ENCODE measurements around the gene SERPINA1. TPM values are rescaled to one million over a fixed set of nuclear protein-coding genes. Genes with fewer than 3 reads are reported as not detected.
A peak's percentile ranks its signal among the peaks of the same experiment; 100 is the strongest.

Gene SERPINA1
- total and polyA plus RNA-seq, 2 of the 13 experiments (the other 11 are each of a cell fraction or from before 2014, with no cell fraction given), result 3,266 to 11,015 TPM

DNA sequence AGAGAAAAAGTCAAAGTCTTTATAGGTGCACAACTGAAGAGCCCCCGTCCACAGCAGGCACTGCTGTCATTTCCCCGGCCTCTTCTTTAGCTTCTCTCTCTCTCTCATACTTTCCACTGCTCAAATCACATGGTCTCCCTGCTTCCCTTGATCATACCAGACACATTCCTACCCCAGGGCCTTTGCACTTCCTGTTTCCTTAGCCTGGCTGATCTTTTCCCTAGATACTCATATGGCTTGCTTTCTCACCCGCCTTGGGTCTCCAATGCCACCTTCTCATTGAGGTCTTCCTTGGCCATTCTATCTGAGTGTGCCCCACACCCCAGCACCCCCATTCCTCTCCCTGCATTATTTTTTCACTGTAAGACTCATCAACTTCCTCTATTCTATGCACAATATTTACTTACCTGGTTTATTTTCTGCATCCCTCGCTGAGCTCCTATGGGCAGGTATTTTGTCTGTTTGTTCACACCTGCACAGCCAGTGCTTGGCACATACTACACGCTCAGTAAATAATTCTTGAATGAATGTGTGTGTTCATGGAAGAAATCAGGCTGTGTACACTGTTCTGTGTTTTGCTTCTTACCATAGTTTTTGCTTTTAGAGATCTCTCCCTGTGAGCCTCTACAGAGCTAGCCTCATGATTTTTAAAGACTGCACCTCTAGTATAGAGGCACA lies 31.9 kb downstream of the SERPINA1 start (continued):
- TF ChIP-seq ZMYM3 (CRISPR knock-in tag; IDR thresholded peaks at IDR 0.05) (peak; percentile 99), ADNP (CRISPR knock-in tag; IDR thresholded peaks at IDR 0.05) (peak; percentile 85), MAFG (CRISPR knock-in tag; IDR thresholded peaks at IDR 0.05) (no peak), CEBPB (IDR thresholded peaks at IDR 0.05; ENCODE audit: borderline replicate concordance, low read depth, low read length) (no peak), IKZF1 (IDR thresholded peaks at IDR 0.05) (no peak), MED1 (CRISPR knock-in tag; IDR thresholded peaks at IDR 0.05) (0 out of 2 replicates have a peak, but pooled peaks have one; percentile 27), MED8 (CRISPR knock-in tag; IDR thresholded peaks at IDR 0.05; ENCODE audit: insufficient replicate concordance) (no peak), NFYC (CRISPR knock-in tag; IDR thresholded peaks at IDR 0.05) (no peak), PPARG (CRISPR knock-in tag; conservative IDR thresholded peaks at IDR 0.05) (0 out of 2 replicates have a peak, but pooled peaks have one; percentile 49), HDAC1 (CRISPR knock-in tag; IDR thresholded peaks at IDR 0.05) (peak; percentile 26; the same call in 1 of the 2 replicates), ZNF432 (CRISPR knock-in tag; IDR thresholded peaks at IDR 0.05; ENCODE audit: borderline replicate concordance) (no peak), KLF6 (CRISPR knock-in tag; IDR thresholded peaks at IDR 0.05) (no peak), HDAC6 (IDR thresholded peaks at IDR 0.05; ENCODE audit: low read depth, low read length) (0 out of 2 replicates have a peak, but pooled peaks have one; percentile 52), ELF3 (CRISPR knock-in tag; IDR thresholded peaks at IDR 0.05) (0 out of 2 replicates have a peak, but pooled peaks have one; percentile 13), RBFOX2 (IDR thresholded peaks at IDR 0.05; ENCODE audit: low read depth, low read length) (no peak), RFXANK (CRISPR knock-in tag; IDR thresholded peaks at IDR 0.05) (no peak), BHLHE40 (IDR thresholded peaks at IDR 0.05; ENCODE audit: low read length) (no peak), ZNF746 (CRISPR knock-in tag; IDR thresholded peaks at IDR 0.05) (no peak), KDM1A (CRISPR knock-in tag; IDR thresholded peaks at IDR 0.05) (peak; percentile 94), DNMT1 (CRISPR knock-in tag; IDR thresholded peaks at IDR 0.05) (no peak), ZNF12 (CRISPR knock-in tag; IDR thresholded peaks at IDR 0.05) (peak; percentile 86), RFX5 (IDR thresholded peaks at IDR 0.05; ENCODE audit: low read depth, low read length) (no peak), HOXA3 (CRISPR knock-in tag; IDR thresholded peaks at IDR 0.05) (no peak), ZFP37 (CRISPR knock-in tag; IDR thresholded peaks at IDR 0.05; ENCODE audit: borderline replicate concordance) (no peak), MTF1 (CRISPR knock-in tag; IDR thresholded peaks at IDR 0.05) (no peak), RCOR2 (CRISPR knock-in tag; IDR thresholded peaks at IDR 0.05) (peak; percentile 87), ZMYM2 (CRISPR knock-in tag; IDR thresholded peaks at IDR 0.05) (peak; percentile 89), ZNF3 (CRISPR knock-in tag; IDR thresholded peaks at IDR 0.05) (peak; percentile 55)
- TF ChIP-seq, protein P1, sequence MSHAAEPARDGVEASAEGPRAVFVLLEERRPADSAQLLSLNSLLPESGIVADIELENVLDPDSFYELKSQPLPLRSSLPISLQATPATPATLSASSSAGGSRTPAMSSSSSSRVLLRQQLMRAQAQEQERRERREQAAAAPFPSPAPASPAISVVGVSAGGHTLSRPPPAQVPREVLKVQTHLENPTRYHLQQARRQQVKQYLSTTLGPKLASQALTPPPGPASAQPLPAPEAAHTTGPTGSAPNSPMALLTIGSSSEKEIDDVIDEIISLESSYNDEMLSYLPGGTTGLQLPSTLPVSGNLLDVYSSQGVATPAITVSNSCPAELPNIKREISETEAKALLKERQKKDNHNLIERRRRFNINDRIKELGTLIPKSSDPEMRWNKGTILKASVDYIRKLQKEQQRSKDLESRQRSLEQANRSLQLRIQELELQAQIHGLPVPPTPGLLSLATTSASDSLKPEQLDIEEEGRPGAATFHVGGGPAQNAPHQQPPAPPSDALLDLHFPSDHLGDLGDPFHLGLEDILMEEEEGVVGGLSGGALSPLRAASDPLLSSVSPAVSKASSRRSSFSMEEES (CRISPR knock-in tag; IDR thresholded peaks at IDR 0.05), result 0 out of 2 replicates have a peak, but pooled peaks have one; percentile 16
- TF ChIP-seq, protein P2, sequence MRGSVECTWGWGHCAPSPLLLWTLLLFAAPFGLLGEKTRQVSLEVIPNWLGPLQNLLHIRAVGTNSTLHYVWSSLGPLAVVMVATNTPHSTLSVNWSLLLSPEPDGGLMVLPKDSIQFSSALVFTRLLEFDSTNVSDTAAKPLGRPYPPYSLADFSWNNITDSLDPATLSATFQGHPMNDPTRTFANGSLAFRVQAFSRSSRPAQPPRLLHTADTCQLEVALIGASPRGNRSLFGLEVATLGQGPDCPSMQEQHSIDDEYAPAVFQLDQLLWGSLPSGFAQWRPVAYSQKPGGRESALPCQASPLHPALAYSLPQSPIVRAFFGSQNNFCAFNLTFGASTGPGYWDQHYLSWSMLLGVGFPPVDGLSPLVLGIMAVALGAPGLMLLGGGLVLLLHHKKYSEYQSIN (CRISPR knock-in tag; IDR thresholded peaks at IDR 0.05; ENCODE audit: borderline replicate concordance), result no peak
- TF ChIP-seq, protein P3, sequence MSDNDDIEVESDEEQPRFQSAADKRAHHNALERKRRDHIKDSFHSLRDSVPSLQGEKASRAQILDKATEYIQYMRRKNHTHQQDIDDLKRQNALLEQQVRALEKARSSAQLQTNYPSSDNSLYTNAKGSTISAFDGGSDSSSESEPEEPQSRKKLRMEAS (IDR thresholded peaks at IDR 0.05), result peak; percentile 43; the same call in 1 of the 2 replicates
- TF ChIP-seq, protein P4, sequence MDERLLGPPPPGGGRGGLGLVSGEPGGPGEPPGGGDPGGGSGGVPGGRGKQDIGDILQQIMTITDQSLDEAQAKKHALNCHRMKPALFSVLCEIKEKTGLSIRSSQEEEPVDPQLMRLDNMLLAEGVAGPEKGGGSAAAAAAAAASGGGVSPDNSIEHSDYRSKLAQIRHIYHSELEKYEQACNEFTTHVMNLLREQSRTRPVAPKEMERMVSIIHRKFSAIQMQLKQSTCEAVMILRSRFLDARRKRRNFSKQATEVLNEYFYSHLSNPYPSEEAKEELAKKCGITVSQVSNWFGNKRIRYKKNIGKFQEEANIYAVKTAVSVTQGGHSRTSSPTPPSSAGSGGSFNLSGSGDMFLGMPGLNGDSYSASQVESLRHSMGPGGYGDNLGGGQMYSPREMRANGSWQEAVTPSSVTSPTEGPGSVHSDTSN (CRISPR knock-in tag; IDR thresholded peaks at IDR 0.05), result no peak
